Cardiac fibroblast (primary cell): ENCODE measurements around the gene PLD2.

Experiments used
- DNase-seq, 2 donors: peaks; one replicate each; pipeline versions ENCODE4 v3.0.0 to v3.0.0-alpha.2; 2010; ENCODE audit warnings: low read depth in 2 of 2
- H3K4me3 ChIP-seq, 2 donors: replicated peaks in 1 of 2; 1 replicate in 1 of 2; 2 replicates in 1 of 2; pipeline ENCODE4 v1.5.1; 2011; ENCODE audit warnings: low read depth in 2 of 2, low read length in 2 of 2, mild to moderate bottlenecking in 2 of 2, moderate library complexity in 1 of 2
- TF ChIP-seq, protein P1 (sequence below): IDR thresholded peaks from one replicate; pipeline ENCODE4 v1.5.1; 2011; ENCODE audit warnings: low read depth, mild to moderate bottlenecking, low read length, inconsistent platforms

PLD2 gene

GRCh38 chr17:4839965-4840892 is 33.3 kb downstream of the PLD2 start:
- TF ChIP-seq, protein P1, sequence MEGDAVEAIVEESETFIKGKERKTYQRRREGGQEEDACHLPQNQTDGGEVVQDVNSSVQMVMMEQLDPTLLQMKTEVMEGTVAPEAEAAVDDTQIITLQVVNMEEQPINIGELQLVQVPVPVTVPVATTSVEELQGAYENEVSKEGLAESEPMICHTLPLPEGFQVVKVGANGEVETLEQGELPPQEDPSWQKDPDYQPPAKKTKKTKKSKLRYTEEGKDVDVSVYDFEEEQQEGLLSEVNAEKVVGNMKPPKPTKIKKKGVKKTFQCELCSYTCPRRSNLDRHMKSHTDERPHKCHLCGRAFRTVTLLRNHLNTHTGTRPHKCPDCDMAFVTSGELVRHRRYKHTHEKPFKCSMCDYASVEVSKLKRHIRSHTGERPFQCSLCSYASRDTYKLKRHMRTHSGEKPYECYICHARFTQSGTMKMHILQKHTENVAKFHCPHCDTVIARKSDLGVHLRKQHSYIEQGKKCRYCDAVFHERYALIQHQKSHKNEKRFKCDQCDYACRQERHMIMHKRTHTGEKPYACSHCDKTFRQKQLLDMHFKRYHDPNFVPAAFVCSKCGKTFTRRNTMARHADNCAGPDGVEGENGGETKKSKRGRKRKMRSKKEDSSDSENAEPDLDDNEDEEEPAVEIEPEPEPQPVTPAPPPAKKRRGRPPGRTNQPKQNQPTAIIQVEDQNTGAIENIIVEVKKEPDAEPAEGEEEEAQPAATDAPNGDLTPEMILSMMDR = no peak
- H3K4me3 ChIP-seq = no peak overlapping the region
- DNase-seq = no peak

GRCh38 chr17:4840893-4841242 is 33.9 kb downstream of the PLD2 start:
- no peak for DNase-seq
- H3K4me3 ChIP-seq = no peak overlapping the region
- TF ChIP-seq, protein P1 = no peak

DNA sequence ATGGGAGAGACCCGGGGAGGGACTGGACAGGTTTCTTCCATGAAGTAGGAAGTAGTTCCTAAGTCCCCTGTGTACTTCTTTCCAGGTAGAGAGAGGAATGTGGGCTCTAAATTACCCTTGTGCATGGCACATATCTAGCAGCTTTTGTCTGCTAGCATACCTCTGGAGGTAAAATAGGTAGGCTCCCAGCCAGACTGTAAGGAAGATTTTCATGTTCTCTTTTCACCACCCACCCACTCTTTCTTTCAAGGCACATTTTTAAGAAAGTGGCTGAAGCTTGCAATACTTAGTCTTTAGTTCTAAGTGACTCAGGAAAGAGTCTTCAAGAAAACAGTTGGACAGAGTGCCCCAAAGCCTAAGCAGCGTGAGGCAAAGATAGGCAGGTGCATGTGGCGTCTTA is 35.4 kb downstream of the PLD2 start:
- TF ChIP-seq, protein P1 = no peak
- no peak for DNase-seq

GRCh38 chr17:4843321-4844000 is 36.5 kb downstream of the PLD2 start:
- no peak overlapping the region for H3K4me3 ChIP-seq
- DNase-seq = no peak

More for the DNA sequence above, 35.4 kb downstream of the PLD2 start:
- H3K4me3 ChIP-seq = no peak overlapping the region

DNA sequence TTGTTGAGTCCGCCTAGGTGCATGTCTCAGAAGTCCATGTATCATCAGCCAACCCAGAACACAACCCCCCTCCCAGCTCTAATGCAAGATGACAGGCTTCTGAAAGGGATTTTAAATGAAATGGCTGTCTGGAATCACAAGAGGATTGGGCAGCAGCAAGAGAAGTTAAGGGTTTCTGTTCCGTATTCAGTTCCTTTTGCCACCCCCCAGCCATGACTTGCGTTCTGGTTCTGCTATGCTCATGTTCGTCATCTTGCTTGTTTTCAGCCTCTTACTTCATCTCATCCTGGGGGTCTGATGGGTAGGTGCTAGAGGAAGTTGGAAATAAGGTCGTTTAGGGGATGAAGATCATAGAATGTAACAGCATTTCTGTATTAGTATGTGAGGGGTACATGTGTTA is 38.2 kb downstream of the PLD2 start:
- DNase-seq = no peak
- no peak overlapping the region for H3K4me3 ChIP-seq
- TF ChIP-seq, protein P1 = no peak

More at GRCh38 chr17:4843321-4844000, 36.5 kb downstream of the PLD2 start:
- TF ChIP-seq, protein P1 = no peak

DNA sequence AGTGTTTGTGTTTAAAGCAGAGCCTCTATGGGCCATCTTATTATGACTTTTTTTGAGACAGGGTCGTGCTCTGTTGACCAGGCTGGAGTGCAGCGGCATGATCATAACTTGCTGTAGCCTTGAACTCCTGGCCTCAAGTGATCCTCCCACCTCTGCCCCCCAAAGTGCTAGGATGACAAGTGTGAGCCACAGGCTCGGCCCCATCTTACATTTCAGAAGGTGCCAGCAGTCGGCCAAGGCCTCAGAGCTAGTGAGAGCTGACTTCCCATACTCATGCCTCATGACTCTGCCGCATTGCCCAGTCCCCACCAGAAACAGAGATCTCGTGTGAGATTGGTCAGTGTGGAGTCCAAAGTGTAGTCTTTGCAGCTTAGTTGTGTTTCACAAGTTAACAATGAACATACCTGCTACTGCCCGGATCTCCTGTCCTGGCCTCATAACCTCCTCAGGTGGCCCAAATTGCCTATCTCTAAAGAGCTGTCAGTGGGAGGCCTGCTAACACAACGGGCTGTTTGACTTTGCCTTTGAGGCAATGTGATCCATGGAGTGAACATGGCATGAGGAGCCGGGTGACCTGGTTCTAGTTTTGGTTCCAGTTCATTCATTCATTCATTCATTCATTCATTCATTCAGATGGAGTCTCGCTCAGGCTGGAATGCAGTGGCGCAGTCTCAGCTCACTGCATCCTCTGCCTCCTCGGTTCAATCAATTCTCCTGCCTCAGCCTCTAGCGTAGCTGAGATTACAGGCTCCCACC is 39.9 kb downstream of the PLD2 start:
- TF ChIP-seq, protein P1 = no peak
- DNase-seq = no peak
- H3K4me3 ChIP-seq = no peak overlapping the region
